ENCODE measurements around the gene RPL10. TPM values are rescaled to one million over a fixed set of nuclear protein-coding genes. Genes with fewer than 3 reads are reported as not detected.

Gene RPL10
- total RNA-seq, 1 donor from 2014 or later = 2,095 TPM

Small RNA genes within 50 kb of the gene (microRNA-seq; reads per million reads assigned to microRNA genes)
- gene MIR6858 = not detected

Other genes starting within 250 kb of the RPL10 start
- gene OPN1MW, start 215.8 kb upstream of the RPL10 start, total RNA-seq = not detected
- gene OPN1MW2, start 178.6 kb upstream of the RPL10 start, total RNA-seq = not detected
- gene OPN1MW3, start 140.8 kb upstream of the RPL10 start, total RNA-seq = not detected
- not detected for gene TEX28, start 103.3 kb upstream of the RPL10 start, total RNA-seq
- 0.18 TPM for gene TKTL1, start 102.6 kb upstream of the RPL10 start, total RNA-seq
- 1,228 TPM for gene FLNA, start 23.7 kb upstream of the RPL10 start, total RNA-seq
- gene EMD, start 19.1 kb upstream of the RPL10 start, total RNA-seq = 61.5 TPM
- 18.4 TPM for gene DNASE1L1, start 10.9 kb downstream of the RPL10 start, total RNA-seq
- 56.7 TPM for gene TAFAZZIN, start 13.2 kb downstream of the RPL10 start, total RNA-seq
- gene ATP6AP1, start 30.3 kb downstream of the RPL10 start, total RNA-seq = 59.1 TPM
- gene GDI1, start 38.8 kb downstream of the RPL10 start, total RNA-seq = 177 TPM
- gene FAM50A, start 45.8 kb downstream of the RPL10 start, total RNA-seq = 51.1 TPM
- 73.0 TPM for gene PLXNA3, start 59.9 kb downstream of the RPL10 start, total RNA-seq
- 10.6 TPM for gene LAGE3, start 80.9 kb downstream of the RPL10 start, total RNA-seq
- 29.4 TPM for gene UBL4A, start 88.2 kb downstream of the RPL10 start, total RNA-seq
- 17.7 TPM for gene SLC10A3, start 92.3 kb downstream of the RPL10 start, total RNA-seq
- 40.3 TPM for gene FAM3A, start 117.9 kb downstream of the RPL10 start, total RNA-seq
- 50.4 TPM for gene G6PD, start 148.5 kb downstream of the RPL10 start, total RNA-seq
- gene IKBKG, start 149.2 kb downstream of the RPL10 start, total RNA-seq = 25.2 TPM
- gene CTAG1A, start 186.8 kb downstream of the RPL10 start, total RNA-seq = not detected
- gene CTAG1B, start 220.9 kb downstream of the RPL10 start, total RNA-seq = not detected